A204.1 (cell line): ENCODE results near the gene KCNQ4.

Experiments
- FAIRE-seq: peaks from 2 replicates; lab custom pipeline; 2012; peaks lifted over from hg19 to GRCh38; lab: Jason Lieb, UNC

The KCNQ4 gene

DNA sequence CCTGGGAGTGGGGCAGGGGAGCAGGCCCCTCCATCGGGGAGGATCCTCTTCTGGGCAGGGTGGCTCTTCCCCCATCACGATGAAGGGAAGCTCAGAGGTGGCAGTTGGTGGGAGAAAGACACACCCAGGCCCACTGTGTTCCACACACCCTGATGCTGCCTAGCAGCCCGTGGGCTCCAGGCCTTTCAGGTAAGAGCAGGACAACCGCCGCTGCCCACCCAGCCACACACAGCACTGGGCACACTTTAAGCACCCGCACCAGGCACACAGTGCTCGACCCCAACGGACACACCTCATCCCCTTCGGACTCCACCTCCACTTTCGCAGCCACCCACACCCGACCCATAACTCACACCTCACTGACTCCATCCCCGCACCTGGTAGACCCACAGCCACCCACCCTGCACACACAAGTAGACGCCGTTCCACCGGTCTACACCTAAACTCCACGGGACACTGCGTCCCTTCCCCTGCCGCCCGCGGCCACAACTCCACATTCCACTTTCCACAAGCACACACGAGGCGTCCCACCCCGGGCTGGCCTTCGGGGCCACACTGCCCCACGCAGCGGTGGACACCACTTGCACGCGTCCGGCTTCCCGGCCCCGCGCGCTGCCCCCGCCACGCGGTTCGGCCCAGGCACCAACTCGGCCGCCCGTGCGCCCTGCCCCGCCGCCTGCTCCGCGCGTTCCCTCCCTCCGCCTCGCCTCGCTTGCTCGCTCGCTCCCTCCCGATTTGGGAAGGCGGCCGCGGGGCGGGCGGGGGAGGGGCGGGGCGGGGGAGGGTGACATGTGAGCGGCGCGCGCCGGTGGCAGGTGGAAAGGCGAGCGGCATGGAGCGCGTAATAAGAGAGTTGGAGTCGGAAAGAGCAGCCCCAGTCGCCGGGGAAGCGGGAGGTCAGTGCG lies at the start of gene KCNQ4:
Gene KCNQ4 (plus strand): TSS at position 787 of the 905 bp plus-strand sequence. CDS start 307 bp downstream, outside the sequence.
- no peak for FAIRE-seq

DNA sequence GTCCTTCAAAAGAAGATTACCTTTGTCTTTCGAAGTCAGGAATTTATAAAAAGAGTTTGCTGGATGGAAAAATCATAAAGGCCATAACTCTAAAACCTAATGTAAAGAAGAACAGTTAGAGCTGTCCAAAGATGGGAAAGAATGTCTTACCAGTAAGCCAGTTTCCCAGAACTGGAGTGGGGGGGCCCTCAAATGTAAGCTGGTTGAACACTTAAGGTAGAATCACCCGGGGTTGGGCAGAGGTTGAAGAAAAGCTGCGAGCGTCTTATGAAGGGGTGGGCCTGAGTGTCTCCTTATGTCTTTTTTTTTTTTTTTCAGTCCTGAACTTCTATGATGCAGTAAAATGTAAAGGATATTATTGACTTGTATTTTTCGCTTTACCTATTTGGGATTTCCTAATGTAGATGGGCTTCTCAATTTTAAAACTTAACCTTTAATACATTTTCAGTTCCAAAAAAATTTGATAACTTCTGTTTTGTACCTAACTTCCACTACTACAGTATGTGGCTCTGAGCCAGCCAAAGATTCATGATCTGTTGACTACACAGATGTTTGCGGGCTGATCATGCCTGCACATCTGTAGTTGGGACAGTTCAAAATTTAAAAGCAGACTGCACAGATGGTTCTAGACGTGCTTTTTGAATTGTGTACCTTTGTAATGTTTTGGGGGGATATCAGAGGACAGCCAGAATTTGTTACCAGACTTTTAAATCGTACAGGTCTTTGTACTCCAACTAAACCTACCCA lies 48.5 kb upstream of the KCNQ4 start:
- no peak for FAIRE-seq

DNA sequence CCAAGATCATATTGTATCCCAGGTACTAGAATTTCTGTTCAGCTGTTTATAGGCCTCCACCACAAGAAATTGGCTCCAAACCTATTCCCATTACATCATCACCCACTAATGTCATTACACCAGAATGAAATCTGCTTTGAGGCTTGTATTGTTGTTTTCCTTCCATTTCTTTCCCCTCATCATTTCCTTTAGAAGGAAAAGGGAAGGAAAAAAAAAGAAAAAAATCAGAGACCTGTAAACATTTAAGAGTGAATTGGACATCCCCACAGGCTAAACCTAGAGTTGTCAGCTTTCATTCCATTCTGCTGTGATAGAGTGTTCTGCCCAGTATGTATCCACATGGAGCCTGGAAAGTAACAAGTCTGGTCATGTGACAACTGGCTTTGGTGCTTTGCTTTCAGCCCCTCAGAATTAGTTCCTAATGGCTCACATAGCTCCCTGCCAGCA lies 47.5 kb upstream of the KCNQ4 start:
- FAIRE-seq = no peak

DNA sequence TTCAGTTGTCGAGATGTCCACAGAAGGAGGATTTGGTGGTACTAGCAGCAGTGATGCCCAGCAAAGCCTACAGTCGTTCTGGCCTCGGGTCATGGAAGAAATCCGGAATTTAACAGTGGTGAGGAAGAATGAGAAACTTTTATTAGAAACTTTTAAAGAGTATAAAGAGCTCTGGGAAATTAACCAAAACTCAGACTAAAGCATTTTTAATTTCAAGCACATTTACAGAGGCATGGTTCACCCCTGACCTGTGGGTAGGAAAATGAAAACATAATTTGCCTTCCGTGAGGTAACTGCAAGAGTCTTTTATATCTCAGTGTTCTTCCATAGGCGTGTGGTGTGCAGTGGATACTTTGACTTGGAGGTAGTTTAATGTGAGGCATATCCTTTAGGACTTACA lies 44.8 kb upstream of the KCNQ4 start:
- FAIRE-seq = no peak

DNA sequence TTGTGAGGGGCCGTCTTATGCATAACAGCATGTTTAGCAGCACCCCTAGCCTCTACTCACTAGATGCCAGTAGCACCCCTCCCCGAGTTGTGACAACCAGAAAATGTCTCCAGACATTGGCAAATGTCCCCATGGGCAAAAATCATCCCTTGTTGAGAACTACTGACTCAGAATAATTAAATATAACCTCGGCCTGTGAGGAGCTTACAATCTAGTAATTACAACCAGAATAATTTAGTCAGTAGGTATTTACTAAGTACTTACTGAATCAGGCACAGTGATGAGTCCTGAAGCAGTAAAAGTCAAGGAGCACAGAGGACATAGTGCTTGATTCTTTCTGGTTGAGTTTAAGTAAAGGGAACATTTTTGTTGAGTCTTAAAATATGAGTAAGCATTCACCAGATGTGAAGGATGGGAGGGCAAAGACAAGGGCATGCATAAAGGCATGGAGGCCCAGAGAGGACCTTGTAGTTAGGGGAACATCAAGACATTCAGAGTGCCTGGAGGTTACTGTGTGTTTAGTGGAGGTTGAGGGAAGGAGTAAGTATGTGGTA lies 44.1 kb upstream of the KCNQ4 start:
- no peak for FAIRE-seq

DNA sequence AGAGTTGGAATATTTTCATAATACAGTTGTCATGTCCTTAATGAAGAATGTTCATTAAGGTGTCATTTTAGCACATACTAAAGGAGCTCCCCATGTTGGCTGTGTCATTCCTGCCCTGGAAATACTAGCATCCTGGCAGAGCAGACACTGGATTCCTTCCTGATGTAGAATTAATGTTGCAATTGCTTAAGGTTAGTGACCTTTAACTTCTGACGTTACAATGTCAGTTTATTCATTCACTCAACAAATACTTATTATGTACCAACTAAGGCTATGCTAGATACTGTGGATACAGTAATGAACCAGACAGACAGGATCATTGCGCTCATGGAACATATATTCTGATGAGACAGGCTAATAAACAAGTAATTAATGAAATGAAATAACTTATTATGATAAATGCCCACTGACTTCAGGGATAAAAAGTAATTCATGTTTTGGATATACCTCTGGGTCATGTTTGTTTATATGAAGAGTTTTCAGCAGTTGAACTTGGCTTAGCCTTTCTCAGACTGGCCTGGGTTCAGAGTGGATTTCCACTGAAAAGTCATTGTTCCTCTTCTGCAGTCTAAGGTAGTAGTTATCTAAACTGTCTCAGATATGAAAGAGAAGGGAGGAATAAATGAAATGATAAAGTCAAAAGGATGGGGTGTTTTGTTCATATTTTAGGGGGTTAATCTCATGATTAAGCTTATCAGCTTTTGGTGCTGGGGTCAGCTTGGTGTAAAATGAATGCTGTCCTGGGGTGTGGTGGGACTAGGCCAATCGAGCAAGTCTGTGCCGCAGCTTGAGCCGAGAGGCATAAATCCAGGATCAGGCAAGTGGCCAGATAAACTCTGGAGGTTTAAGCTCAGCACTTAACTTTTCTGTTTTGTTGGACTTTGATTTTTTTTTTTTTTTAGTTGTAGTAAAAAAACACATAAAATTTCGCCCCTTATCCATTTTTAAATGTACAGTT lies 43.3 kb upstream of the KCNQ4 start:
- no peak for FAIRE-seq

DNA sequence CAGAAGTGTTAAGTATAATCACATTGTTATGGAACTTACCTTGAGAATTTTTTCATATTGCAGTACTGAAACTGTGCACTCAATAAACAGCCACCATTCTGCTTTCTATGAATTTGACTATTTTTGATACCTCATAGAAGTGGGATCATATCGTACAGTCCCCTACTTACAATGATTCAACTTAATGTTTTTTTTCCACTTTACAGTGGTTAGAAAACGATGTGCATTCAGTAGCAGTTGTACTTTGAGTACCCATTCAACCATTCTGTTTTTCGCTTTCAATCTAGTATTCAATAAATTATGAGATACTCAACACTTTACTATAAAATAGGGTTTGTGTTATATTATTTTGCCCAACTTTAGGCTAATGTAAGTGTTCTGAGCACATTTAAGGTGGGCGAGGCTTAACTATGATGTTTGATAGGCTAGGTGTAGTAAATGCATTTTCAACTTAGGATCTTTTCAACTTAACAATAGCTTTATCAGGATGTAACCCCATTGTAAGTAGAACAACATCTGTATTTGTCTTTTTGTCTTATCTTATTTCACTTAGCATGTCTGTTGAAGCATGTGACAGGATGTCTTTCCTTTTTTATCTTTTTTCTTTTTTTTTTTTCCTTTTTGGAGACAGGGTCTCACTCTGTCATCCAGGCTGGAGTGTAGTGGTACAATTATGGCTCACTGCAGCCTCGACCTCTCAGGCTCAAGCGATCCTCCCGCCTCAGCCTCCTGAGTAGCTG lies 42.4 kb upstream of the KCNQ4 start:
- FAIRE-seq = no peak

DNA sequence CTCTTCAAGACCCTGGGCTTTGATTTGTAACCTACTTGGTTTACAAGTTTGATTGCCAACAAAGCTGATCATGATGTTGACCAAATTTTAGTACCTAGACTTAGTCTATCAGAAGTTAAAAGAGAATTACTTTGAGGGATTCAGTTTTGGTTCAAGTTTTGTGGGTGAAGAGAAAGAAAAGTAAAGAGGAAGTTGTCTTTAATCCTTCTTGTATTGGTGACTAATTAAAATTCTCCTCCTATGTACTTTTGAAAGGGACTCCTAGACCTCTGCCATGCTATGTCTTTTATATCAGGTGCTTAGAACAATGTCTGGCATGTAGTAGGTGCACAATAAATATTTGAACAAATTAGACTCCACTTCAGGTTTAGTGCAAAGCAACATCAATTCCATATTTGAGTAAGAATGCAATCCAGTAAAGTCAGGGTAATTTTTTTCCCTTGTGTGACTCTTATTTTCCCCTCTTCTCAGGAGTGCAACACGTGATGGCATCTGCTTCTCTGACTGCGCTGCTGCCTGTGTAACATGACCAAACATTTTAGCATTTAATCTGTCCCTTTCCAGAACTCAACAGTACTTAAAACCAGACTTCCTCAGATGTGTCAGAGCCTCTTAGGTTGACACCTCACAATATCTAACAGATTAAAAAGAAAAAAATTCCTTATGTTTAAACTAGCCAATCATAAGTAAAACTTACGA lies 41.1 kb upstream of the KCNQ4 start:
- FAIRE-seq = no peak

DNA sequence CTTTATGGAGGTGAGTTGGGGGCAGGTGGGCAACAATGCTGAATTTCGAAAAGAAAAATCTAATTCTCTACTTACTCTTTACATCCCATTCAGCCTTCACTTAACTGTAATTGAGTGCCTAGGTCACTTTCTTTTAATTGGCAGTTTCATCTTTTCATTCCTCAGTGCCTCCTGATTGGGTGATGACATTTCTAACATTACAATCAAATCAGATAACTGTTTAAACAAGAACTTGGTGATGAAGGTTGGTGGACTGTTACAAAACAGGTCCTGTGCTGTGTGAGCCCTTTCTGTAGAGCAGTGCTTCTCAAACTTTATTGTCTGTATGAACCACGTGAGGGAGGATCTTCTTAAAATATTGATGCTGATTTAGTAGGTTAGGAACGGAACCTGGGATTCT lies 40.1 kb upstream of the KCNQ4 start:
- no peak for FAIRE-seq

DNA sequence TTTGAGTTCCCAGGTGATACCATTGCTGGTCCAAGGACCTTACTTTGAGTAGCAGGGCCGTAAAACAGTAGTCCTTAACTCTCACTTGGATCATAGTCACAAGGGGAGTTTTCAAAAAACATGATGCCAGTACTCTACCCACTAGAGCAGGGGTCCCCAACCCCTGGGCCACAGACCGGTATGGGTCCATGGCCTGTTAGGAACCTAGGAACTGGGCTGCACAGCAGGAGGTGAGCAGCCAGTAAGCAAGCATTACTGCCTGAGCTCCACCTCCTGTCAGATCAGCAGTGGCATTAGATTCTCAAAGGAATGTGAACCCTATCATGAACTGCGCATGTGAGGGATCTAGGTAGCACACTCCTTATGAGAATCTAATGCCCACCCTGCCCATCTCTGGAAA lies 39.7 kb upstream of the KCNQ4 start:
- no peak for FAIRE-seq

DNA sequence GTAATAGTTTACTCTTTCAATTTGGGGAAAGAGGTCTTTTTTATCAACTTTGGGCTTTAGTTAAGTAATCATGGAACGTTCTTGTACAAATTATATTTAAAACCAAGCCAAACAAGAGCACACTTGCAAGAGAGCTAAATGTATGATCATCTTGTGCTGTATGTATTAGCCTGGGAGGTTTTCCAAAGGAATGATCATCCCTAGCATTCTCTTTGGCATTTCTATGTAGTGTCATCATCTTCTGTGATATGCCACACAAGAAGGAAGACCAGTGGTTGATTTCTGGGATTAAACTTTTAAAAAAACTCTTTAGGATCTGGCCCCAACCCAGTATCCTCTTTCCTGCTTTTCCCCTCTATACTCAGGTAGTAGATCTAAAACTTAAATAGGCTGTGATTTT lies 38.4 kb upstream of the KCNQ4 start:
- FAIRE-seq = no peak

DNA sequence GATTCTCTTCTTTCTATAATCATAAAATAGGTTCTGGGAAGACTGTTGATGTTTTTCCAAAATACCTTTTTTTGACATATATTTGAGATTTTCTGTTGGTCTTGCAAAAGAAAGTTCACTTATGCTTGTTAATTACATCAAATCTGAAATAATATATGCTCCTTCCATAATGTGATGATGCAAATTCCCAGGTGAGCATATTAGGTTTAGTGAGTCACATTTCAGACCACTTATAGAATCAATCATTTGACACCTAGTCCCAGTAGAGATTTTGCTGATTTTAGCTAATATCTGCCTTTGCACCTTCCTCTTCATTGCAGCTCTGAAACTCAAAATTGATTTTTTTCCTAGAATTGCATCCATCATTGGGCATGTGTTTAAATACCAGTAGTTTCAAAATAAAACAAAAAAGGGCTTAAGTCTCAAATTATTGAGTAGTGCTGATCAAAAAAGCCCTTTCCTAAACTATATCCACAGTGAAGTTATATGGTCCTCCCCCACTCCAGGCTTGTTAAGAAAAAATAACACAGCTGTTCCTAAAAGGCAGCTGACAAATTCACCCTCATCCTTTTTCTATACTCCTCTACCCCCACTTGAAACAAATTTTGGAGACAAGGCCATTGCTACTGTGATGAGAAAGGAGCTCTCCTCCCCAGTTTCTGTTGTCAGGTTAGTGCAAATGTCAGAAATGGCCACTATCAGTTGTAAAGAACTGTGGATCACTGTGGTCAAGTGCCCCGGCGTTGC lies 37.1 kb upstream of the KCNQ4 start:
- FAIRE-seq = no peak

DNA sequence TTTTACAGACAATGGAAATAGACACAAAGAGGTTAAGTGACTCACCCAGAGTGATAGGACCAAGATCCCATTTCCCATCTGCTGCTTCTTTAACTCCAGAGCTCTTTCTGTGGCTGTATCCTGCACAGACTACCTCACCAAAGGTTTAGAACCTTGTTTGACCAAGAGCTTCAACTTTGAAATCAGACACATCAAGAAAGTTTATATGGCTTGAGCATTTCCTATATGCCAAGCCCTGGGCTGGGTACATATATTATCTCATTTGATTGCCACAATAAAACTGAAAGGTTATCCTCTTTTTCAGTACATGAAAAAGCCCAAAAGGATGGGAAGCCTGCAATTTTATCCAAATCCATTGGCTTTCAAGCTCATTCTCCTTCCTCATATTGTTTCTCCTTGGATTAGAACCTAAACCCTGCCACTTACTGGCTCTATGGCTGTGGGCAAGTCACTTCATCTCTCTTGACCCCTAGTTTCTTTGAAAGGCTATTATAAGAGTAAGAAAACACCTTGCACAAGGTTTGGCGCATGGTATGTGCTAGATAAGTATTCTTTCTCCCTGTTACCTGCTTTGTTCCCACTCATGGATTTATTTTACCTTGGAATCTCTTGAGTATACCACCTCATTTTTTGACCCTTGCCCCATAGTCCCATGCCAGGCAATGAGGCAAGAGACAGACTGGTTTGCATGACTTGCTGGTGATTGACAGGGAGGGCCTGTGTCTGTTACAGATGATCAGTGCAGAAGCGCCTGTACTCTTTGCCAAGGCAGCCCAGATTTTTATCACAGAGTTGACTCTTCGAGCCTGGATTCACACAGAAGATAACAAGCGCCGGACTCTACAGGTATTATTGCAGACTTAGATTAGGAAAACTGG lies 34.5 kb upstream of the KCNQ4 start:
- no peak for FAIRE-seq

DNA sequence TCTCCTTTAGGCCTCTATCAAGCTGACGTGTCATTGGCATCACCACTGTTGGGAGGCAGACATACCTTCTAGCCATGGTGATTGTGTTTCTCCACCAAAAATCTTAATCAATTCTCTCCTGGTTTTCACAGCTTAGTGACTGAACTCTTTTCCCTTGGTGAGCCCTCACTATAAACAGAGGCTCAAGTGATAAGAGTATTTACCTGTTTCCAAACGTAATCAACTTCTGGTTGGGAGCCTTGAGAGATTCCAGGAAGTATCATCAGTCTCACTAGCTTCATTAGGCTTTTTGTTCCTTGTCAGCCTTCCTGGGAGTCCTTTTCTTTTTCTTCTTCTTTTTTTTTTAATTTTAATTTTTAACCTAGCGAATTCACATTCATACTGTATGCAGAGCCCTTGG lies 33.8 kb upstream of the KCNQ4 start:
- FAIRE-seq = no peak

DNA sequence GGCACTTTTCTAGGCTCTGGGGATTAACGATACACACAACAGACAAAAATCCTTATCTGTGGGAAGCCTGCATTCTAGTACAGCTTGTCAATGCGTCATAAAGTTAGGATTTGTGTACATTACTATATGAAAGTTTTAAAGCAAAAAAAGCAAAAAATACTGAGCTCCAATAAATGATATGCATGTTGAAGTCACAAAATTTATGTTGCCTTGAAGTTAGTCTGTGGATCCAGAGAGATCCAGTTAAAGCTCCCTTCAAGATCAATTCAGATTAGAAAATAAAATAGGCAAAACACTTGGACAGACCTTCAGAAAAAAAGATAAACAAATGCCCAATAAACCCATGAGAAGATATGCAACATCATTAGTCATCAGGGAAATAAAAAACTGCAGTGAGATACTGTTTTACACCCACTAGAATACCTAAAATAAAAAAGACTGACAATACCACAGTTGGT lies 33.1 kb upstream of the KCNQ4 start:
- FAIRE-seq = no peak

DNA sequence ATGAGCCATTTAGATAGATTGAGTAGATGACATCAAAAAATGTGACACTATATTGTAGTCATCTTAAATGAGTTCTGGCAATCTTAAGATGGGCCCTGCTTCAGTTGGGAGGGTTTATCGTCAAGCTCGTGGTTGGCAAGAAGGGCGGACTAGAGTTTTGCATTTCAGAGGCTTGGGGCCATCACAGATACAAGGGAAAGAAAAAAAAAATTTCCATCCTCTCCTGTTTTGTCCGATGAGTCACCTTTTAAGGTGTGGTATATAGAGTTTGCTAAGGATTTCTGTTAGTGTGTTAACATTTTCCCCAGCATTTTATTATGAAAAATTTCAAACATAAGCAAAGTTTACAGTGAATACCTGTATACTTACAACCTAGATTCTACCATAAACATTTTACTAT lies 31.8 kb upstream of the KCNQ4 start:
- no peak for FAIRE-seq

DNA sequence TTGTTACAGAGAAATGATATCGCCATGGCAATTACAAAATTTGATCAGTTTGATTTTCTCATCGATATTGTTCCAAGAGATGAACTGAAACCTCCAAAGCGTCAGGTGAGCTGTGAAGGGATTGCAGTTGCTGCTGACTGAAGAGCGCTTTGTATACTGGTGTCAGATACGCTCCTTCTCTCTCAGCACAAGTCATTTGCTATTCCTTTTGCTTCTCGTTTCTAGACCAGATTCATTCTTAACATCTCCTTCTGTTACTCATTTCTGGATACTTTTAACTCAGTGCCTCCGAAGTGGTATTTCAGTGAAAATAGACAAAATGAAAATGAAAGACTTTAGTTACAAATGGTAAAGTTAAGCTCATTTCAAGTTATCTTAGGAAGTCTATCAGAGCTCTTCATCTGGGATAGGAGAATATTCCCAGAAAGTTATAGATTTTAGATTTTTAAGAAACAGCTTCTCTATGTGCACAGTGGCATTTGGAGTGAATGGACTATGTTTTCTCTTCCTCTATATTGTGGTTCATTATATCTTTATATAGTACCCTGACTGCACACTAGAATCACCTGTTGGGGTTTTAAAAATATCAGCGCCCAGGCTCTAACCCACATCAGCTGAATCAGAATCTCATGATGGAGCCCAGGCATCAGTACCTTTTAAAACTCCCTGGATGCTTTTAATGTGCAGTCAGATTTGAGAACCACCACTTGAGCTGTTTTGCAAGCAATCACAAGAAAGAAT lies 30.3 kb upstream of the KCNQ4 start:
- FAIRE-seq = no peak

DNA sequence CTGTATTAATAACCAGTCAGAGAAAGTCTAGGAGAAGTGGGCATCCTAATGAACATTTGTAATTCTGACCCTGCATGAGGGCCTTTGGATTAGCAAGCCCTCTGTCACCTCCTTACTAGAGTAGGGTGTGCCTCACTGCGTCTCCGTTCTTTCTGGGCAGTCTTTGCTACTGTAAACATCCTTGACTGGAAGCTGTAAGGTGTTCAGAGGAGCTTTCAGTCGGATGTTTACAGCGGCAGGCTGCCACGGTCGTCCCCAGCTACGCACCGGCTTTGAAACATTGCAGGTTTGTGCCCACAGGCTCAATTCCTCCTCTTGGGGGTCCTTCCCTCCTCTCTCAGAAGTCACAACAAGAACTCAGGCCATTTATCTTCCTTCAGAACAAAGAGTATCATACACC lies 29.4 kb upstream of the KCNQ4 start:
- FAIRE-seq = no peak
